CD4-positive, alpha-beta T cell (primary cell): ENCODE results near the gene LITAFD. TPM values are rescaled to one million over a fixed set of nuclear protein-coding genes. Genes with fewer than 3 reads are reported as not detected.

Experiments used
- ATAC-seq: fragments of 200-7000 bp; cut with Tn5 transposase; one replicate; pipeline ENCODE4 v1.10.0; 2022; ENCODE audit warnings: mild to moderate bottlenecking; ENCODE audit not compliant: poor library complexity
- CTCF ChIA-PET: fragments of 350-600 bp; sonication (Branson Sonifier 250); formaldehyde crosslinking; loops from one replicate; lab custom pipeline; 2021; ENCODE audit warnings: antibody characterized with exemption, inconsistent platforms; lab: Charles Lee
- POLR2A ChIA-PET: fragments of 350-600 bp; sonication (Branson Sonifier 250); formaldehyde crosslinking; loops from one replicate; lab custom pipeline; 2021; ENCODE audit warnings: antibody characterized with exemption, inconsistent platforms; lab: Charles Lee
- DNase-seq, 14 experiments: peaks; one replicate each; pipeline ENCODE4 v3.0.0-alpha.2; 2013 to 2020; ENCODE audit warnings: mixed read lengths in 2 of 14
- H3K27ac ChIP-seq, 2 donors: one replicate each; pipeline versions ENCODE4 v1.5.1 to v1.7.0; 2013; ENCODE audit warnings: low read length in 2 of 2, low read depth in 1 of 2, mild to moderate bottlenecking in 1 of 2
- H3K27me3 ChIP-seq, 2 experiments: 1 replicate in 1 of 2; 2 replicates in 1 of 2; pipeline versions ENCODE4 v1.6.1 to v1.7.0; 2013; ENCODE audit warnings: low read length in 2 of 2, control low read depth in 1 of 2, mild to moderate bottlenecking in 1 of 2, moderate library complexity in 1 of 2; ENCODE audit not compliant: insufficient read depth in 2 of 2, control insufficient read depth in 1 of 2
- H3K36me3 ChIP-seq: one replicate; pipeline ENCODE4 v1.6.1; 2013; ENCODE audit warnings: low read length, control low read depth; ENCODE audit not compliant: insufficient read depth
- H3K4me1 ChIP-seq: one replicate; pipeline ENCODE4 v1.6.1; 2013; ENCODE audit warnings: low read length, control low read depth; ENCODE audit not compliant: insufficient read depth
- H3K4me3 ChIP-seq: one replicate; pipeline ENCODE4 v1.5.1; 2013; ENCODE audit warnings: mild to moderate bottlenecking, low read length, moderate library complexity
- H3K9me3 ChIP-seq, 2 experiments: 1 replicate in 1 of 2; 2 replicates in 1 of 2; pipeline versions ENCODE4 v1.6.1 to v1.7.0; 2013; ENCODE audit warnings: low read length in 2 of 2, mild to moderate bottlenecking in 2 of 2, control low read depth in 1 of 2, moderate library complexity in 1 of 2; ENCODE audit not compliant: control insufficient read depth in 1 of 2, insufficient read depth in 1 of 2
- H3K27ac Mint-ChIP-seq: one replicate; pipeline ENCODE4 v1.8.0; 2020; ENCODE audit warnings: mixed read lengths
- H3K27me3 Mint-ChIP-seq: one replicate; pipeline ENCODE4 v1.8.0; 2021; ENCODE audit warnings: mixed read lengths
- H3K36me3 Mint-ChIP-seq: one replicate; pipeline ENCODE4 v1.8.0; 2021; ENCODE audit warnings: low read depth, mixed read lengths
- H3K4me1 Mint-ChIP-seq: one replicate; pipeline ENCODE4 v1.8.0; 2021; ENCODE audit warnings: low read depth, mixed read lengths
- H3K4me3 Mint-ChIP-seq: one replicate; pipeline ENCODE4 v1.8.0; 2020; ENCODE audit warnings: mild to moderate bottlenecking, mixed read lengths
- H3K9me3 Mint-ChIP-seq: one replicate; pipeline ENCODE4 v1.8.0; 2020; ENCODE audit warnings: mixed read lengths
- intact Hi-C, 2 experiments: fragments of 100-400 bp; cut with DNase I in 1 of 2; cut with micrococcal nuclease in 1 of 2; formaldehyde crosslinking; loops; one replicate each; pipeline versions ENCODE4 v1.15.1 to v1.9.0; 2023 to 2025; cut with DNase I, micrococcal nuclease
- total RNA-seq, 174 experiments: library from RNA in 2 of 174; stranded (reverse) in 2 of 174; gene quantifications; one replicate each; pipeline ENCODE4 v1.2.3 and lab custom pipeline; 2021 to 2026
- TF ChIP-seq, protein P1 (sequence below): fragments of 200-600 bp; IDR thresholded peaks from one replicate; pipeline ENCODE4 v1.8.0; 2022; ENCODE audit warnings: antibody characterized with exemption, mild to moderate bottlenecking

The LITAFD gene
- total RNA-seq, 2 experiments from 2014 or later, result 0.60 TPM; not detected in 1

DNA sequence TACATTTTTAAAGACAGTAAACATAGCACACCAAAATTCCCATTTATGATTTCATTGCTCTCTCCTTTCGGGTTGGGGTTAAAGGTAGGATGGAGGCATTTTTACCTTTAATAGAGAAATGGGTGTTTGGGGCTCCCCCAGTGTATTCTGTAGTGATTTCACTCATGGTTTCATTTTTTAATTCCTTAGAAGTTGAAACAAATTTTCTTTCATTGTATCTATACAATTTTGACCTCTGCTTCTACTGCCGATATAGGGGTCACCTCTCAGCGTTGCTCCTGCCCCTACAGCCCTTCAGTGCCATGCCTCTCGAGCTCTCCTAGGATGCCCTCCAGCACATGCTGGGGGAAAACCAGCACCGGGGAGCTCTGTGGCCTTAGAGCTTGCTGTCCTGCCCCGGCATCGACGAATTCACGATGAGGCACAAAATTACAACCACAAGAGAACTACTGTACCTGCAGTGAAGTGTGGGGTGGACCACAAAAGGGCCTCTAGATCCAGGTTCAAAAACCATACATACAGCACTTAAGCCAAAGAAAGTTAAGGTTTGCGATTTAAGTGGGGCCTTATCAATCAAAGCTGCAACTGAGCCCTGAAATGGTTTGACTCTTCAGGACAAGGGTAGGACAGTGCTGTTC, 39.3 kb downstream of the LITAFD start:
- intact Hi-C loops, result loop anchor here in 1 of 2 experiments (5.0 kb wide), 1 partner anchor 41 kb away; the partner anchor contains the start of gene USP7
- TF ChIP-seq, protein P1, sequence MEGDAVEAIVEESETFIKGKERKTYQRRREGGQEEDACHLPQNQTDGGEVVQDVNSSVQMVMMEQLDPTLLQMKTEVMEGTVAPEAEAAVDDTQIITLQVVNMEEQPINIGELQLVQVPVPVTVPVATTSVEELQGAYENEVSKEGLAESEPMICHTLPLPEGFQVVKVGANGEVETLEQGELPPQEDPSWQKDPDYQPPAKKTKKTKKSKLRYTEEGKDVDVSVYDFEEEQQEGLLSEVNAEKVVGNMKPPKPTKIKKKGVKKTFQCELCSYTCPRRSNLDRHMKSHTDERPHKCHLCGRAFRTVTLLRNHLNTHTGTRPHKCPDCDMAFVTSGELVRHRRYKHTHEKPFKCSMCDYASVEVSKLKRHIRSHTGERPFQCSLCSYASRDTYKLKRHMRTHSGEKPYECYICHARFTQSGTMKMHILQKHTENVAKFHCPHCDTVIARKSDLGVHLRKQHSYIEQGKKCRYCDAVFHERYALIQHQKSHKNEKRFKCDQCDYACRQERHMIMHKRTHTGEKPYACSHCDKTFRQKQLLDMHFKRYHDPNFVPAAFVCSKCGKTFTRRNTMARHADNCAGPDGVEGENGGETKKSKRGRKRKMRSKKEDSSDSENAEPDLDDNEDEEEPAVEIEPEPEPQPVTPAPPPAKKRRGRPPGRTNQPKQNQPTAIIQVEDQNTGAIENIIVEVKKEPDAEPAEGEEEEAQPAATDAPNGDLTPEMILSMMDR, result no peak
- no peak overlapping the region for H3K4me3 ChIP-seq
- DNase-seq (no peak), ATAC-seq (no peak)
- POLR2A ChIA-PET, result interaction anchor here (1.2 kb wide), 1 partner anchor 13 kb away, joined by 3 read pairs; no protein-coding TSS in a partner anchor
- H3K9me3 Mint-ChIP-seq, result no peaks in the 10 kb centered on the region
- peaks cover 95% of the 10 kb centered on the region for H3K36me3 Mint-ChIP-seq
- peaks cover 86% of the 10 kb centered on the region for H3K36me3 ChIP-seq
- H3K9me3 ChIP-seq, result no peaks in the 10 kb centered on the region
- no peak overlapping the region for H3K4me3 Mint-ChIP-seq
- no peaks in the 10 kb centered on the region for H3K27me3 Mint-ChIP-seq
- H3K4me1 Mint-ChIP-seq, result peaks cover 39% of the 10 kb centered on the region
- CTCF ChIA-PET, result interaction anchor here (2.0 to 3.7 kb wide), 2 partner anchors 15 kb away, joined by 10 to 21 read pairs; no protein-coding TSS in a partner anchor
- H3K27ac Mint-ChIP-seq, result peak overlapping the region; percentile 75
- H3K27me3 ChIP-seq, result no peaks in the 10 kb centered on the region
- peaks cover 24% of the 10 kb centered on the region for H3K4me1 ChIP-seq
- H3K27ac ChIP-seq, result no peak overlapping the region

DNA sequence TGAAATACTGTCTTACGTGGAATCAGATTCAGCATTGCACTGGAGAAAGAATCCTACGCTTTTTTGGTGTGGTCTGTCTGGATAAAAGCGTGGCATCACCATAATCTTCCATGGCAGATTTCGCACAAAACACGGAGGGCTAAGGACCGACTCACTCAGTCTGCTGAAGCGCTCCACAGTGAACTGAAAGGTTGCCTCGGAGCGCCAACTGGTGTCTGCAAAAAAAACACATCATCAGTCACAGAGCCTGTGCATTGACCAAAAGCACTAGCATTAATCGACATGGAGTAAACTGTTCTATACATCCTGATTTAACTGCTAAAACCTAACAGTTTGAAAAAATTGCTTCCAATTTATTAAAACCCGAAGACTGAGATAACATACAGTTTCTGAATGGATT, 41.0 kb downstream of the LITAFD start:
- CTCF ChIA-PET, result interaction anchor here (2.0 kb wide), 1 partner anchor 13 kb away, joined by 10 read pairs; no protein-coding TSS in a partner anchor
- H3K36me3 Mint-ChIP-seq, result peaks cover 93% of the 10 kb centered on the region
- no peaks in the 10 kb centered on the region for H3K27me3 Mint-ChIP-seq

DNA sequence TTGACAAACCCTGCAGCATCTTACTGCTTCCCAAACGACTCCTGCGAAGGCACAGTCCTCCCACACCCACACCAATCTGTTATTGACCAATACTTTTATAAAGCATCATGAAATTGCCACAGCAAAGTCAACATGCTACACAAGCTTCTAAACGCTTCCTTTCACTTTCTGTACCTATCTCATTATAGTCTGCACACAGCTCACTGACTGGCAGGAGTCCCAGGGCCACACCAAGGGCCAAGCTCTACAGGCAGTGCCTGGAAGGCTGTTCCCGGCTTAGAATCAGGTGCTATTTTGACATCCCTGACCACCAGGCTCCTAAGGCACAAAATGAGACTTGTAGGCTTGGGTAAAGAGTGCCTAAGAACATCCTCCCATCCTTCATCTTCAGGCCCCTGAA, 42.1 kb downstream of the LITAFD start:
- Histone ChIP-seq H3K4me1 (peaks cover 25% of the 10 kb centered on the region), H3K4me3 (no peak overlapping the region), H3K9me3 (no peaks in the 10 kb centered on the region), H3K36me3 (peaks cover 85% of the 10 kb centered on the region), H3K27ac (no peak overlapping the region), H3K27me3 (no peaks in the 10 kb centered on the region)
- TF ChIP-seq, protein P1, result no peak
- CTCF ChIA-PET, result interaction anchor here (1.3 to 1.4 kb wide), 2 partner anchors 12 to 85 kb away, joined by 3 to 8 read pairs; no protein-coding TSS in a partner anchor
- no peak for DNase-seq
- H3K9me3 Mint-ChIP-seq, result no peaks in the 10 kb centered on the region
- no peak overlapping the region for H3K4me3 Mint-ChIP-seq
- H3K4me1 Mint-ChIP-seq, result peaks cover 52% of the 10 kb centered on the region
- peaks cover 93% of the 10 kb centered on the region for H3K36me3 Mint-ChIP-seq
- POLR2A ChIA-PET, result no interaction called here
- no peak overlapping the region for H3K27ac Mint-ChIP-seq
- no peak for ATAC-seq
- H3K27me3 Mint-ChIP-seq, result no peaks in the 10 kb centered on the region
- intact Hi-C loops, result loop anchor here in 1 of 2 experiments (5.0 kb wide), 1 partner anchor 38 kb away; the partner anchor contains the start of gene USP7

More for the DNA sequence above, 41.0 kb downstream of the LITAFD start:
- TF ChIP-seq, protein P1, result no peak
- intact Hi-C loops, result loop anchor here in 1 of 2 experiments (5.0 kb wide), 1 partner anchor 39 kb away; the partner anchor contains the start of gene USP7
- ATAC-seq (no peak), DNase-seq (no peak)
- Histone ChIP-seq H3K4me3 (no peak overlapping the region), H3K36me3 (peaks cover 84% of the 10 kb centered on the region), H3K27ac (no peak overlapping the region), H3K9me3 (no peaks in the 10 kb centered on the region), H3K27me3 (no peaks in the 10 kb centered on the region), H3K4me1 (peaks cover 24% of the 10 kb centered on the region)
- Mint-ChIP-seq H3K27ac (no peak overlapping the region), H3K9me3 (no peaks in the 10 kb centered on the region), H3K4me3 (no peak overlapping the region), H3K4me1 (peaks cover 53% of the 10 kb centered on the region)
- POLR2A ChIA-PET, result interaction anchor here (0.9 kb wide), 1 partner anchor 11 kb away, joined by 3 read pairs; no protein-coding TSS in a partner anchor
